Measurements from ENCODE around the gene MOK. TPM values are rescaled to one million over a fixed set of nuclear protein-coding genes. Genes with fewer than 3 reads are reported as not detected.

Gene MOK
- total RNA-seq, 3 donors from 2014 or later = 13.0 to 29.0 (median 23.9) TPM

- Histone ChIP-seq H3K4me3 (no peak overlapping the region), H3K36me3 (no peaks in the 10 kb centered on the region), H3K27me3 (no peaks in the 10 kb centered on the region), H3K4me1 (no peaks in the 10 kb centered on the region), H3K27ac (no peak overlapping the region), H3K9me3 (no peaks in the 10 kb centered on the region)
- DNase-seq (ENCODE audit: low spot score in 2 of 2) = no peak
- TF ChIP-seq POLR2A (IDR thresholded peaks at IDR 0.05) = no peak
- intact Hi-C loops (cut with DNase I; ENCODE audit: low total_unique reads) = no loop called here
These were observed 103.6 kb downstream of the MOK start for GRCh38 chr14:102201353-102201738.

DNA sequence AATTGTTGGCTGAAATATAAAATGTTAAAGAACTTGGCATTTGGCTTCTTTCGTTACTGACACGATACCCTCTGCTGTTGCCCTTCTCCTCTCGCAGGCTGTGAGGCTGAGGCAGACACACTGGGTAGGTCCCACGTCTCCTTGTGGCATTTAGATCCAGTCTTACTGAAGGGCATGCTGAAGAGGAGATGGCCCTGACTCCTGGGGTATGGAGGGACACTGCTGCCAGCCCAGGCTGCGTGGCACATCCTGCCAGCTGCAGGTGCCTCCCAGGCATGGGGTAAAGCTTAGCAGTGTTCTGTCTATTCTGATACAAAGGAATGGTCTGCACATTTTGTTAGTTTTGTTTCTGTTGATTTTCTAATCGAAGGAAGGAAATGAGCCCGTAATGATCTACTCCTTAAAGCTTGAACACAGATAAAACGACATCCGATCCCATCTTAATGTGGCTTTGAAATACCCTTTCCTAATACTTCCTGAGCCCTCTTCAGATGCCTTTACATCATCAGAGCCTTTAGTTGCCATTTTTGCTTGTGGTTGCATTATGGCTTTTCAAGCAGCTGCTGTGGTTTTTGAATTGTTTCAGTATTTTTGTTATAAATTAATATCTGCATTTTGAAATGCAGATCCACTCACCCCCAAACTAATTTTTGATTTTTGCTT, 104.1 kb downstream of the MOK start:
- intact Hi-C loops (cut with DNase I; ENCODE audit: low total_unique reads) = no loop called here
- no peaks in the 10 kb centered on the region for H3K4me1 ChIP-seq
- H3K4me3 ChIP-seq = no peak overlapping the region
- H3K9me3 ChIP-seq = no peaks in the 10 kb centered on the region
- no peak overlapping the region for H3K27ac ChIP-seq
- TF ChIP-seq POLR2A (IDR thresholded peaks at IDR 0.05) (no peak), POLR2AphosphoS5 (IDR thresholded peaks at IDR 0.05) (no peak), CTCF (IDR thresholded peaks at IDR 0.05) (no peak)
- no peaks in the 10 kb centered on the region for H3K36me3 ChIP-seq
- DNase-seq (ENCODE audit: low spot score in 2 of 2) = no peak
- no peaks in the 10 kb centered on the region for H3K27me3 ChIP-seq

GRCh38 chr14:102197317-102197853, 107.6 kb downstream of the MOK start:
- no peak for DNase-seq (ENCODE audit: low spot score in 2 of 2)
- Histone ChIP-seq H3K27ac (no peak overlapping the region), H3K36me3 (no peaks in the 10 kb centered on the region), H3K4me1 (no peaks in the 10 kb centered on the region), H3K9me3 (no peaks in the 10 kb centered on the region), H3K4me3 (no peak overlapping the region), H3K27me3 (no peaks in the 10 kb centered on the region)
- TF ChIP-seq POLR2A (IDR thresholded peaks at IDR 0.05) (no peak), CTCF (IDR thresholded peaks at IDR 0.05) (no peak), POLR2AphosphoS5 (IDR thresholded peaks at IDR 0.05) (no peak)
- intact Hi-C loops (cut with DNase I; ENCODE audit: low total_unique reads) = no loop called here

DNA sequence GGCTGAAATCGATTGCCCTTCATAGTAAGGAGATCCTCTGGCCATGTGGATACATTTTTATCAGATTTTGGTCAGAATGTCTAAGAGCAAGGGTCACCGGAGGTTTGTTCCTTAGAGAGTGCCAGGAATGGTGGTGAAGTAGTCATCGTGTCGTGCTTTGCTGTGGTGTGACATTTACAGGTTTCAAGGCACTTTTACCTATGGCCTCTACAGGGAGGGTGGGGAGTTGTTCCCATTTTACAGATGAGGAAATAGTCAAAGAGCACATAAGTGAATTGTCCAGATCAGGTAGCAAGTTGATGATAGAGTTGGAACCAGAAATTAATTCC, 108.1 kb downstream of the MOK start:
- intact Hi-C loops (cut with DNase I; ENCODE audit: low total_unique reads) = no loop called here
- no peaks in the 10 kb centered on the region for H3K4me1 ChIP-seq
- no peaks in the 10 kb centered on the region for H3K36me3 ChIP-seq
- H3K9me3 ChIP-seq = no peaks in the 10 kb centered on the region
- H3K4me3 ChIP-seq = no peak overlapping the region
- no peak overlapping the region for H3K27ac ChIP-seq
- TF ChIP-seq CTCF (IDR thresholded peaks at IDR 0.05) (no peak), POLR2AphosphoS5 (IDR thresholded peaks at IDR 0.05) (no peak), POLR2A (IDR thresholded peaks at IDR 0.05) (no peak)
- no peaks in the 10 kb centered on the region for H3K27me3 ChIP-seq
- DNase-seq (ENCODE audit: low spot score in 2 of 2) = no peak

- TF ChIP-seq CTCF (IDR thresholded peaks at IDR 0.05) (no peak), POLR2A (IDR thresholded peaks at IDR 0.05) (no peak), POLR2AphosphoS5 (IDR thresholded peaks at IDR 0.05) (no peak)
- Histone ChIP-seq H3K27ac (no peak overlapping the region), H3K27me3 (no peaks in the 10 kb centered on the region), H3K4me1 (no peaks in the 10 kb centered on the region), H3K36me3 (no peaks in the 10 kb centered on the region), H3K9me3 (no peaks in the 10 kb centered on the region), H3K4me3 (no peak overlapping the region)
- DNase-seq (ENCODE audit: low spot score in 2 of 2) = no peak
- intact Hi-C loops (cut with DNase I; ENCODE audit: low total_unique reads) = no loop called here
These were observed 108.7 kb downstream of the MOK start for GRCh38 chr14:102196039-102196901.

All from breast epithelium (tissue), 4 donors.